Fibroblast of upper back skin (primary cell): ENCODE measurements around the gene PAK6.

Experiments used
- DNase-seq: peaks from one replicate; pipeline ENCODE4 v3.0.0-alpha.2; 2013

PAK6 gene

GRCh38 chr15:40279437-40280141 is 40.7 kb downstream of the PAK6 start:
- DNase-seq: peak; percentile 38

- DNase-seq: no peak
Observed at GRCh38 chr15:40280260-40281056, 41.6 kb downstream of the PAK6 start.

GRCh38 chr15:40281057-40281800 is 42.4 kb downstream of the PAK6 start:
- DNase-seq: no peak

- no peak for DNase-seq
Observed at GRCh38 chr15:40281801-40282146, 42.9 kb downstream of the PAK6 start.

GRCh38 chr15:40282147-40282868 is 43.4 kb downstream of the PAK6 start:
- no peak for DNase-seq

- DNase-seq: no peak
Observed at GRCh38 chr15:40282869-40283614, 44.2 kb downstream of the PAK6 start, which contains the start of gene ANKRD63. ANKRD63 (minus strand) TSS chr15:40283064; CDS start chr15:40282586, 478 bp downstream.

- no peak for DNase-seq
Observed at GRCh38 chr15:40283615-40284300, 44.9 kb downstream of the PAK6 start.

GRCh38 chr15:40285151-40285550 is 46.3 kb downstream of the PAK6 start:
- no peak for DNase-seq

- DNase-seq: peak; percentile 19
Observed at GRCh38 chr15:40285554-40286011, 46.7 kb downstream of the PAK6 start.

- no peak for DNase-seq
Observed at GRCh38 chr15:40286061-40286532, 47.2 kb downstream of the PAK6 start.

- DNase-seq: no peak
Observed at GRCh38 chr15:40286794-40287193, 47.9 kb downstream of the PAK6 start.

GRCh38 chr15:40287505-40287904 is 48.6 kb downstream of the PAK6 start:
- DNase-seq: no peak

- no peak for DNase-seq
Observed at GRCh38 chr15:40287968-40288367, 49.1 kb downstream of the PAK6 start.

GRCh38 chr15:40289140-40289775 is 50.4 kb downstream of the PAK6 start:
- DNase-seq: no peak

- DNase-seq: no peak
Observed at GRCh38 chr15:40290545-40290917, 51.7 kb downstream of the PAK6 start.

GRCh38 chr15:40290918-40291574 is 52.2 kb downstream of the PAK6 start:
- peak; percentile 52 for DNase-seq

GRCh38 chr15:40292246-40292645 is 53.4 kb downstream of the PAK6 start:
- DNase-seq: no peak

GRCh38 chr15:40293006-40293405 is 54.1 kb downstream of the PAK6 start:
- no peak for DNase-seq

- no peak for DNase-seq
Observed at GRCh38 chr15:40293905-40294895, 55.3 kb downstream of the PAK6 start.
